H1 (cell line): ENCODE measurements around the gene ZNF292. TPM values are rescaled to one million over a fixed set of nuclear protein-coding genes. Genes with fewer than 3 reads are reported as not detected.

Source experiments
- CTCF ChIA-PET: fragments of 300-600 bp; sonication (Branson Sonifier 250); formaldehyde crosslinking; loops from one replicate; lab custom pipeline; 2021; ENCODE audit not compliant: partially characterized antibody; lab: Charles Lee
- POLR2A ChIA-PET: fragments of 300-600 bp; sonication (Branson Sonifier 250); formaldehyde crosslinking; loops from one replicate; lab custom pipeline; 2021; ENCODE audit warnings: inconsistent platforms; ENCODE audit not compliant: partially characterized antibody; lab: Charles Lee
- DNase-seq, 2 experiments: peaks; one replicate each; pipeline versions ENCODE4 v3.0.0 to v3.0.0-alpha.2; 2010 to 2022; ENCODE audit warnings: low spot score in 2 of 2, low read depth in 1 of 2, mixed read lengths in 1 of 2
- FAIRE-seq: peaks from 2 replicates; lab custom pipeline; 2011; peaks lifted over from hg19 to GRCh38; lab: Jason Lieb, UNC
- H2AFZ ChIP-seq: 2 replicates; pipeline ENCODE4 v1.8.1; 2012; ENCODE audit warnings: low read length, inconsistent platforms
- H2AK5ac ChIP-seq: 2 replicates; pipeline ENCODE4 v1.6.1; 2013; ENCODE audit warnings: low read depth, low read length
- H2BK120ac ChIP-seq: replicated peaks from 2 replicates; pipeline ENCODE3; 2013; ENCODE audit warnings: low read depth, low read length, inconsistent platforms
- H2BK12ac ChIP-seq: 2 replicates; pipeline ENCODE4 v1.6.1; 2013; ENCODE audit warnings: low read depth, low read length
- H2BK15ac ChIP-seq: 2 replicates; pipeline ENCODE4 v1.6.1; 2013; ENCODE audit warnings: low read length
- H2BK20ac ChIP-seq: 2 replicates; pipeline ENCODE4 v1.6.1; 2013; ENCODE audit warnings: low read length
- H2BK5ac ChIP-seq: 2 replicates; pipeline ENCODE4 v1.6.1; 2013; ENCODE audit warnings: low read depth, low read length
- H3K14ac ChIP-seq: 2 replicates; pipeline ENCODE4 v1.6.1; 2013; ENCODE audit warnings: inconsistent platforms; ENCODE audit not compliant: insufficient read length
- H3K18ac ChIP-seq: 2 replicates; pipeline ENCODE4 v1.6.1; 2013; ENCODE audit warnings: low read length; ENCODE audit errors: extremely low read depth
- H3K23ac ChIP-seq: 2 replicates; pipeline ENCODE4 v1.6.1; 2013; ENCODE audit warnings: inconsistent platforms; ENCODE audit not compliant: insufficient read length
- H3K23me2 ChIP-seq: 2 replicates; pipeline ENCODE4 v1.6.1; 2013; ENCODE audit warnings: low read depth, low read length
- H3K27ac ChIP-seq: 2 replicates; pipeline ENCODE4 v1.6.1; 2011; ENCODE audit warnings: low read depth, low read length, inconsistent platforms
- H3K27me3 ChIP-seq, 4 experiments: replicated peaks in 1 of 4; 1 replicate in 1 of 4; 2 replicates in 3 of 4; pipeline versions ENCODE4 v1.6.1 to v1.8.1; 2011 to 2013; ENCODE audit warnings: low read length in 3 of 4, mild to moderate bottlenecking in 3 of 4, inconsistent platforms in 2 of 4, mixed read lengths in 2 of 4, moderate library complexity in 1 of 4; ENCODE audit not compliant: control insufficient read depth in 3 of 4, insufficient read depth in 3 of 4; ENCODE audit errors: extremely low read depth in 1 of 4
- H3K36me3 ChIP-seq, 4 experiments: 2 replicates each; pipeline versions ENCODE4 v1.6.1 to v1.8.1; 2011 to 2013; ENCODE audit warnings: mild to moderate bottlenecking in 4 of 4, low read length in 3 of 4, moderate library complexity in 2 of 4, control low read depth in 1 of 4, inconsistent platforms in 1 of 4; ENCODE audit not compliant: insufficient read depth in 4 of 4, control insufficient read depth in 2 of 4
- H3K4ac ChIP-seq: replicated peaks from 2 replicates; pipeline ENCODE3; 2013; ENCODE audit warnings: low read length, low read depth, mixed read lengths, inconsistent platforms; ENCODE audit not compliant: insufficient read length
- H3K4me1 ChIP-seq, 4 experiments: replicated peaks in 1 of 4; 1 replicate in 1 of 4; 2 replicates in 3 of 4; pipeline versions ENCODE4 v1.6.1 to v1.8.1; 2011 to 2013; ENCODE audit warnings: low read length in 3 of 4, inconsistent platforms in 2 of 4, mixed read lengths in 1 of 4; ENCODE audit not compliant: insufficient read depth in 4 of 4, control insufficient read depth in 3 of 4
- H3K4me2 ChIP-seq, 2 experiments: 2 replicates each; pipeline versions ENCODE4 v1.6.1 to v1.8.1; 2011 to 2013; ENCODE audit warnings: low read depth in 2 of 2, low read length in 2 of 2, control low read depth in 1 of 2, inconsistent platforms in 1 of 2, mild to moderate bottlenecking in 1 of 2; ENCODE audit not compliant: insufficient read depth in 1 of 2
- H3K4me3 ChIP-seq, 4 experiments: fragments of 200-600, 300-600 bp in 1 of 4; sonication (generic), shearing (Covaris generic), sonication (Bioruptor Twin) in 1 of 4; 2 replicates each; pipeline versions ENCODE4 v1.5.1 to v1.8.1; 2011 to 2016; ENCODE audit warnings: low read length in 4 of 4, low read depth in 3 of 4, control low read depth in 2 of 4, inconsistent platforms in 2 of 4, mild to moderate bottlenecking in 2 of 4, mixed read lengths in 1 of 4, moderate library complexity in 1 of 4; ENCODE audit not compliant: insufficient read depth in 2 of 4; ENCODE audit errors: extremely low read depth in 1 of 4
- H3K56ac ChIP-seq: replicated peaks from 2 replicates; pipeline ENCODE3; 2013; ENCODE audit warnings: low read depth, mild to moderate bottlenecking, mixed read lengths, low read length, inconsistent platforms; ENCODE audit not compliant: insufficient read length
- H3K79me1 ChIP-seq: 2 replicates; pipeline ENCODE4 v1.6.1; 2013; ENCODE audit warnings: low read depth, low read length, control low read depth
- H3K79me2 ChIP-seq, 2 experiments: 2 replicates each; pipeline versions ENCODE4 v1.6.1 to v1.8.1; 2012 to 2013; ENCODE audit warnings: low read length in 2 of 2, mild to moderate bottlenecking in 2 of 2, inconsistent platforms in 1 of 2; ENCODE audit not compliant: insufficient read depth in 2 of 2, control insufficient read depth in 1 of 2
- H3K9ac ChIP-seq, 4 experiments: replicated peaks in 1 of 4; 1 replicate in 1 of 4; 2 replicates in 3 of 4; pipeline versions ENCODE4 v1.6.1 to v1.8.1; 2011 to 2013; ENCODE audit warnings: low read depth in 3 of 4, low read length in 3 of 4, control low read depth in 2 of 4, mild to moderate bottlenecking in 2 of 4, moderate library complexity in 2 of 4, inconsistent platforms in 1 of 4; ENCODE audit errors: extremely low read depth in 1 of 4
- H3K9me3 ChIP-seq, 2 experiments: 2 replicates each; pipeline versions ENCODE4 v1.6.1 to v1.8.1; 2012 to 2013; ENCODE audit warnings: mild to moderate bottlenecking in 2 of 2, moderate library complexity in 2 of 2, control low read depth in 1 of 2, inconsistent platforms in 1 of 2, low read depth in 1 of 2, low read length in 1 of 2, mixed read lengths in 1 of 2; ENCODE audit not compliant: insufficient read depth in 2 of 2
- H4K20me1 ChIP-seq, 2 experiments: replicated peaks in 1 of 2; 2 replicates each; pipeline versions ENCODE3 to v1.8.1; 2011 to 2013; ENCODE audit warnings: inconsistent platforms in 2 of 2, low read length in 2 of 2, mild to moderate bottlenecking in 1 of 2; ENCODE audit not compliant: insufficient read depth in 2 of 2, control insufficient read depth in 1 of 2
- H4K5ac ChIP-seq: 2 replicates; pipeline ENCODE4 v1.6.1; 2013; ENCODE audit warnings: low read length, low read depth, mixed read lengths, inconsistent platforms; ENCODE audit not compliant: insufficient read length
- H4K8ac ChIP-seq: 2 replicates; pipeline ENCODE4 v1.8.0; 2013; ENCODE audit warnings: mild to moderate bottlenecking, moderate library complexity, low read length, inconsistent platforms; ENCODE audit not compliant: insufficient read depth; ENCODE audit errors: extremely low read depth
- H4K91ac ChIP-seq: replicated peaks from 2 replicates; pipeline ENCODE3; 2013; ENCODE audit warnings: low read length, mixed read lengths, inconsistent platforms; ENCODE audit not compliant: insufficient read length
- ASH2L ChIP-seq: fragments of 200-600, 300-600 bp; sonication (generic); IDR thresholded peaks from one replicate; pipeline ENCODE4 v1.7.1; 2017; ENCODE audit warnings: low read length
- CHD2 ChIP-seq: IDR thresholded peaks from 2 replicates; pipeline ENCODE4 v1.6.1; 2012; ENCODE audit warnings: low read length, improper control_type of control experiment
- CREB1 ChIP-seq: IDR thresholded peaks from 2 replicates; pipeline ENCODE4 v1.6.1; 2012; ENCODE audit warnings: inconsistent platforms
- CTBP2 ChIP-seq: IDR thresholded peaks from 2 replicates; pipeline ENCODE4 v1.7.0; 2011; ENCODE audit warnings: borderline replicate concordance, mild to moderate bottlenecking, moderate library complexity, mixed read lengths, low read length; ENCODE audit not compliant: insufficient read depth, insufficient read length
- HDAC2 ChIP-seq, 2 experiments: fragments of 300-600 bp in 1 of 2; sonication (generic) in 1 of 2; IDR thresholded peaks; 2 replicates each; pipeline ENCODE4 v1.6.1; 2011 to 2012; ENCODE audit warnings: low read depth in 2 of 2, low read length in 2 of 2, mild to moderate bottlenecking in 2 of 2, moderate library complexity in 2 of 2, borderline replicate concordance in 1 of 2, inconsistent platforms in 1 of 2
- POU5F1 ChIP-seq: IDR thresholded peaks from 2 replicates; pipeline ENCODE4 v1.6.1; 2011; ENCODE audit warnings: low read depth, mild to moderate bottlenecking, low read length, moderate library complexity
- RNF2 ChIP-seq: fragments of 200-900, 300-1000 bp; sonication (generic); IDR thresholded peaks from 2 replicates; pipeline ENCODE4 v1.7.1; 2016; ENCODE audit warnings: borderline replicate concordance, low read depth, mild to moderate bottlenecking, antibody characterized with exemption, low read length; ENCODE audit not compliant: poor library complexity, severe bottlenecking; ENCODE audit errors: missing control alignments
- SUZ12 ChIP-seq: fragments of 200-600 bp; sonication (generic); IDR thresholded peaks from 2 replicates; pipeline ENCODE4 v1.6.1; 2012; ENCODE audit warnings: mild to moderate bottlenecking, inconsistent platforms, low read length, moderate library complexity, mixed read lengths
- WGBS, 2 experiments: shearing (Covaris generic) in 1 of 2; methylation state at CpG; one replicate each; pipeline versions ENCODE4 v1.1.6 to v1.1.7; 2013 to 2015; ENCODE audit warnings: low lambda C conversion rate in 2 of 2, mixed read lengths in 2 of 2, inconsistent platforms in 1 of 2, low coverage in 1 of 2, missing lambda C conversion rate in 1 of 2; ENCODE audit not compliant: insufficient replicate concordance in 2 of 2, insufficient coverage in 1 of 2, insufficient read length in 1 of 2; ENCODE audit errors: extremely low coverage in 1 of 2, missing lambda C conversion rate in 1 of 2; 5-methylcytosine and 5-hydroxymethylcytosine counted together
- polyA plus RNA-seq, 7 experiments: library from polyadenylated mRNA; depleted of rRNA in 3 of 7; stranded (reverse) in 5 of 7; unstranded in 2 of 7; fragments of >200 nt in 5 of 7; fragments of 200-250 nt in 2 of 7; gene quantifications; 1 replicate in 5 of 7; 2 replicates in 1 of 7; 4 replicates in 1 of 7; pipeline versions ENCODE4 v1.2.1 to v1.2.3, GENCODE V29; 2011 to 2013; ENCODE audit warnings: missing spikeins in 2 of 7, mixed read lengths in 2 of 7
- total RNA-seq: library from RNA; stranded (reverse); fragmentation: NEBNext Ultra II Directional; extraction: Animal tissue kit (Norgen Biotek cat#: 25700); gene quantifications from 2 replicates; pipeline ENCODE4 v1.2.1, GENCODE V29; 2021
- TF ChIP-seq, protein P1 (sequence below): IDR thresholded peaks from 2 replicates; pipeline ENCODE4 v1.6.1; 2011; ENCODE audit warnings: low read depth, mild to moderate bottlenecking, low read length; ENCODE audit not compliant: insufficient read depth

ZNF292 gene
- total and polyA plus RNA-seq, 2 of the 8 experiments (the other 6 are each of a cell fraction or from before 2014, with no cell fraction given), result 6.8 to 44.2 TPM

DNA sequence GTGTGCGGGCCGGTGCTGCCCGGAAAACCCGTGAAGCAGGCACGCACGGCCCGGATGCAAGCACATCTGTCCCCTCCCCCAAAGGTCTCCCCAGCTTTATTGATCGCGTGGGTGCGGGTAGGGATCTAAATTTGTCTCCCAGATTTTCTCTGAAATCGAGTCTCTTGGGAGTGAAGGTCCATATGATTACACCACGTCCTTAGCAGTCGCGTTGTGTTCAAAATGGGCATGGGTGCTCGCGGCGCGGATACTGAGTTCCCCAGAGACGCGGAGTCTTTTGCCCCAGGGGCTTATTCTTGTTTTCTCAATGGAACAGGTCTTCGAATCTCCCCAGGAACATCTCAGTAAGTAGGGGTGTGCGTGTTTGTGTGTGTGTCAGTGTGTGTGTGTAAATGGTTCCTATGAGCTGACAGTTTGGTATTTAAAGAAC lies 2.8 kb upstream of the ZNF292 start:
- POLR2A ChIA-PET, result interaction anchor here (0.7 to 1.6 kb wide), 4 partner anchors 14 to 550 kb away, joined by 3 to 5 read pairs (median 4); partner anchors contain the start of gene AKIRIN2

More for the DNA sequence above, 2.8 kb upstream of the ZNF292 start:
- Histone ChIP-seq H2BK15ac (no peak overlapping the region), H3K4me1 (peaks cover 0 to 8% (median 3%) of the 10 kb centered on the region in 4 experiments; a peak in 4 of 7 replicates), H2AFZ (peak overlapping the region; percentile 70), H3K27ac (no peak overlapping the region), H3K4me3 (peak overlapping the region; percentile 36 to 64 (median 61)), H4K8ac (no peak overlapping the region), H3K23me2 (peaks cover 21% of the 10 kb centered on the region), H3K36me3 (no peaks in the 10 kb centered on the region), H4K20me1 (no peaks in the 10 kb centered on the region), H3K9ac (peak overlapping the region in 3 of 4 experiments; percentile 59 to 79 (median 68); a peak in 5 of 7 replicates), H3K4me2 (peak overlapping the region; percentile 89 to 92), H3K18ac (peak overlapping the region; percentile 89; the same call in 1 of the 2 replicates), H2BK5ac (peak overlapping the region; percentile 35; the same call in 1 of the 2 replicates), H3K56ac (peak overlapping the region; percentile 17), H3K79me1 (0 out of 2 replicates have a peak, but pooled peaks cover 4% of the 10 kb centered on the region), H2BK20ac (no peak overlapping the region), H4K5ac (no peak overlapping the region), H3K9me3 (no peaks in the 10 kb centered on the region), H4K91ac (peak overlapping the region; percentile 96), H3K14ac (no peak overlapping the region), H2BK12ac (peak overlapping the region; percentile 82), H2AK5ac (no peak overlapping the region), H3K23ac (no peak overlapping the region), H3K27me3 (peaks cover 0 to 9% (median 4%) of the 10 kb centered on the region in 4 experiments; a peak in 3 of 7 replicates), H3K4ac (no peak overlapping the region), H3K79me2 (peaks cover 15 to 20% of the 10 kb centered on the region in 2 experiments), H2BK120ac (no peak overlapping the region)
- CTCF ChIA-PET, result interaction anchor here (1.2 to 1.6 kb wide), 2 partner anchors 55 to 302 kb away, joined by 3 read pairs; no protein-coding TSS in a partner anchor
- FAIRE-seq (no peak), DNase-seq (peak in 1 of 2 experiments; percentile 58)
- TF ChIP-seq ASH2L (peak; percentile 24), HDAC2 (IDR thresholded peaks at IDR 0.05; ENCODE audit: borderline replicate concordance in 1 of 2, low read depth in 2 of 2, low read length in 2 of 2) (0 out of 4 replicates have a peak, but pooled peaks of 1 of the 2 experiments have one; percentile 23), CREB1 (no peak; the same call in 1 of the 2 replicates), POU5F1 (no peak), RNF2 (no peak), CTBP2 (no peak), CHD2 (no peak), SUZ12 (peak; percentile 34)
- TF ChIP-seq, protein P1, sequence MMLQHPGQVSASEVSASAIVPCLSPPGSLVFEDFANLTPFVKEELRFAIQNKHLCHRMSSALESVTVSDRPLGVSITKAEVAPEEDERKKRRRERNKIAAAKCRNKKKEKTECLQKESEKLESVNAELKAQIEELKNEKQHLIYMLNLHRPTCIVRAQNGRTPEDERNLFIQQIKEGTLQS, result no peak
- WGBS, 2 experiments, result 6% methylated on average over 22 of the region's 22 CpGs; no CpG with 5 or more reads in 1 of the 2 experiments
